HFF-Myc (cell line): ENCODE measurements around the gene BMP8A.
"Not testable (repeated sequence)": the region's sequence is repeated elsewhere in the genome, so short reads cannot be mapped to it uniquely, and the experiment has no call there.

Experiments
- DNase-seq: peaks from one replicate; pipeline ENCODE4 v3.0.0-alpha.2; 2011; ENCODE audit warnings: low read depth; ENCODE audit errors: extremely low read depth
- H3K4me3 ChIP-seq: replicated peaks from 2 replicates; pipeline ENCODE4 v1.5.1; 2011; ENCODE audit warnings: low read depth, mild to moderate bottlenecking, control low read depth, low read length
- TF ChIP-seq, protein P1 (sequence below): IDR thresholded peaks from 2 replicates; pipeline ENCODE4 v1.5.1; 2012; ENCODE audit warnings: mild to moderate bottlenecking, low read depth, low read length, control low read depth; ENCODE audit errors: missing control alignments

Gene BMP8A

DNA sequence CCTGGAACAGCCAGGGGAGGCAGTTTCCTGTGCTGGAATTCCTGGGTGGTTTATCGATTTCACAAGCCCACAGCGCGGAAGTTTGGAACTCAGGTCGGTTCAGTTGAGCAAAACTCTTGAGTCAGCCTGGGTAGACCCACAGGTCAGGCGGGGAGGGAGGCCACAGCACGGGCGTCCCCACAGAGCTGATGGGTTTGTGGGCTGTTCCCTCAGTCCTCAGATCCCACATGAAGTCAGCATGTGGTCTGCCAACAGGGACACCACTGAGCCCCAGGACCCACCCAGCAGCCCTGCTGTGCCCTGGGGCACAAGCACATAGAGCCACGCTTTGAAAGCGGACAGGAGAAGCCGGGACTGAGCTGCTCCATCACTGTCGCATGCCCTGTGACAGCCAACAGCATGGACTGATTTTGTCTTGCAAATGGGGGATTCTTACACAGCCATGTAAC is 17.4 kb downstream of the BMP8A start:
- DNase-seq: no peak
- no peak overlapping the region for H3K4me3 ChIP-seq
- TF ChIP-seq, protein P1, sequence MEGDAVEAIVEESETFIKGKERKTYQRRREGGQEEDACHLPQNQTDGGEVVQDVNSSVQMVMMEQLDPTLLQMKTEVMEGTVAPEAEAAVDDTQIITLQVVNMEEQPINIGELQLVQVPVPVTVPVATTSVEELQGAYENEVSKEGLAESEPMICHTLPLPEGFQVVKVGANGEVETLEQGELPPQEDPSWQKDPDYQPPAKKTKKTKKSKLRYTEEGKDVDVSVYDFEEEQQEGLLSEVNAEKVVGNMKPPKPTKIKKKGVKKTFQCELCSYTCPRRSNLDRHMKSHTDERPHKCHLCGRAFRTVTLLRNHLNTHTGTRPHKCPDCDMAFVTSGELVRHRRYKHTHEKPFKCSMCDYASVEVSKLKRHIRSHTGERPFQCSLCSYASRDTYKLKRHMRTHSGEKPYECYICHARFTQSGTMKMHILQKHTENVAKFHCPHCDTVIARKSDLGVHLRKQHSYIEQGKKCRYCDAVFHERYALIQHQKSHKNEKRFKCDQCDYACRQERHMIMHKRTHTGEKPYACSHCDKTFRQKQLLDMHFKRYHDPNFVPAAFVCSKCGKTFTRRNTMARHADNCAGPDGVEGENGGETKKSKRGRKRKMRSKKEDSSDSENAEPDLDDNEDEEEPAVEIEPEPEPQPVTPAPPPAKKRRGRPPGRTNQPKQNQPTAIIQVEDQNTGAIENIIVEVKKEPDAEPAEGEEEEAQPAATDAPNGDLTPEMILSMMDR: no peak

DNA sequence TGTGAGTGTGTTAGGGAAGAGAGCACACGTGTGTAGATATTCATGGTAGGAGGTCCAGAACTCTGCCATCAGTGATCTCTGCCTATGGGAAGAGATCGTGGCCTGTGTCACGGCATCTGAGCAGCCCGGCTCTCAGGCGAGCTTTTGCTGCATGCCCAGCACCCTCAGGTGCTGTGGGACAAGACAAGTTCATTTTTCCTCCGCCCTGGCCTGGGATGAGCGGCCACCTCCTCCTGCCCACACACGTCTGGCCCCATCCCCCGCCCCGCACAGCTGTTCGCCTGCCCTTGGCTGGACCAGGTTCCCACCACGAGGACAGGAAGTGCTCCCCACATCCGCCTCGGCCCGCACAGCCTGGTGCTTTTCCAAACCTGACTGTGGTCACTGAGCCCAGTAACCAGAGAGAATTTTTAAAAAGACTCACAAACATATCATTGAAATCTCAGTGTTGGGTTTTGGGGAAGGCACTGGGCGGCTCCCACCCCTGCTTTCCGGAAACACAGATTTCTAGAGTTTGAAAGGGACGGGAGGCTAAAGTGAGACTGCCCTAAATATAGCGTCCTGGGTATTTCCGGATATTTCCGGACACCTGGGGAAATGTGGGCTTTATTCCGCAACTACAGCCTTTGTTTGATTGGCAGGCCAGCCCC is 18.0 kb downstream of the BMP8A start:
- no peak overlapping the region for H3K4me3 ChIP-seq
- DNase-seq: no peak
- TF ChIP-seq, protein P1: no peak

DNA sequence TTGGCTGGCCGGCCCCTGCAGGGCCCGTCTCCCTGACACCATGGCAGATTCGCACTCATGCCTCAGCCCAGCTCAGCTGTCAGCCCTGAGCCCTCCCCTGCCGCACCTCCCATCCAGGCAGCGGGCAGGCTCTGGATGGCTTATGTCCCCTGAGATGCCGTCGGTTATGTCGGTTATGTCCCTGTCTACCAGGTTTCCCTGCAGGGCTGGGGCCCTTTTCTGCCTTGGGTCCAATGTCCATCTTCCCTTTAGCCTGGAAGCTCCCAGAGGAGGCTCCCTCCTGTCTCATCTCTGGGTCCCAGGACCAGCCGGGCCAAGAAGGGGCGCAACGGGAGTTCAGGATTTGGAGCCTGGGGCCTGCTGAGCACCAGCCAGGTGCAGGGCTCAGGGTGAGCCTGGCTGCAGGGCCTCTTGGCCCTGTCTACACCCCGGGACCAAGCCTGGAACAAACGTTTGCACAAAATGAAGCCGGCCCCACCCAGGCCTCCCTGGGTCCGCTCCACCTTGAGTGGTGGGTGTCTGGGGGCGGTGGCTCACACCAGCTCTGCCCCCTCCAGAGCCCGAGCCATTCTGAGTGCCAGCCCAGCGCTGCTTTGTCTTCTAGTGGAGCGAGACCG is 19.2 kb downstream of the BMP8A start:
- not testable (repeated sequence) for H3K4me3 ChIP-seq, DNase-seq

DNA sequence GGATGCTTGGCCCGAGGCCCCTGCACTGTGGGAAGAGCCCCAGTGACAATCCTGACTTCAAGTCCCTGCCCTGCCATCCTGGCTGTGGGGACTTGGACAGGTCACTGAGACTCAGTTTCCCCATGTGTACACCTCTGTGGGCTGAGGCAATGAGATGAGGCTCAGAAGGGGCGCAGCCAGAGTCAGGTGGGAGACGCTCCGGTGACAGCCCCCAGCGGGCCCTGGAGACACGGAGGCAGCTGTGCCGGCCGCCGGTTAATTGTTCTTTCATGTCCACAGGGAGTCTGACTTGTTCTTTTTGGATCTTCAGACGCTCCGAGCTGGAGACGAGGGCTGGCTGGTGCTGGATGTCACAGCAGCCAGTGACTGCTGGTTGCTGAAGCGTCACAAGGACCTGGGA is 20.0 kb downstream of the BMP8A start:
- DNase-seq, H3K4me3 ChIP-seq: not testable (repeated sequence)

DNA sequence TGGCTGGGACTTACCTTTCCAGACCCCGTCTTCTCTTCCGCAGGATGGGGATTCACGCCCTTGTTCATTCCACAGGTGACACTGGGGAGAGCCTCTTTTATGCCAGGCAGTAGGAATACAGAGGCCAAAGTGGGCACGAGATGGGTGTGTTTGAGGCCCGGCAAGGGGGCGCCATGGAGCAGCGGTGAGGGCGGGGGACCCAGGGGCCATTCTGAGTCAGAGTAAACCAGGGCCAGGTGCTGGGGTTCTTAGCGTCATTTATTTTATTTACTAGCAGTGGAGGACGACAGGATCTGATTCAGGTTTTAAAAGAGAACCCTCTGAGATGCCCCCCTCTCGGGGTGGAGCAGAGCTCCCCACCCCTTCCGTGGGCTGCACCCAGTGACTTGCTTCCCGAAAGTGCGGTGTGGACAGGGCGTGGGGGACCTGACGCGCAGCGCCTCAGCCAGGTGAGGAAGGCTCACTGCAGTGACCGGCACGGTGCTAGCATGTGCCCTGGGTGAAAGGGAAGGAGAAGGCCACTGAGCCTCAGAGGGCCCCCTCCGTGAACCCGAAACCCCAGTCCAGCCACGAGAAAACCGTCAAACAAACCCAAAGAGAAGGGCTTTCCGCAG is 20.9 kb downstream of the BMP8A start:
- not testable (repeated sequence) for H3K4me3 ChIP-seq, DNase-seq

DNA sequence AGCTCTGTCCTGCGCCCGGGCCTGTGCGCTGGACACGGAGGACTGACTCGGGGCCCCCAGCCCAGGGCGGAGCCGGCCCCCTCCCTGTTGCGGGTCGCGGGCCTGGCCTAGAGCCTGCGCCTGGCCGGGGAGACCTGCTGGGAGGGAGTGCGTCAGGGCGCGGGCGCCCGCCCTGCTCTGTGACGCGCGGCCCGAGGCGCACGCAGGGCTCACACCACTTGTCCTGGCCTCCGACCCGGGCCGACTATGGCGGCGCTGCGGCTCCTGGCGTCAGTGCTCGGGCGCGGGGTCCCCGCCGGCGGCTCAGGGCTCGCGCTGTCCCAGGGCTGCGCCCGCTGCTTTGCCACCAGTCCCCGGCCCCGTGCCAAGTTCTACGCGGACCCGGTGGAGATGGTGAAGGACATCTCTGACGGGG is 23.3 kb downstream of the BMP8A start:
- not testable (repeated sequence) for DNase-seq
- 0 out of 2 replicates have a peak overlapping the region, but pooled peaks have one; percentile 11 for H3K4me3 ChIP-seq

DNA sequence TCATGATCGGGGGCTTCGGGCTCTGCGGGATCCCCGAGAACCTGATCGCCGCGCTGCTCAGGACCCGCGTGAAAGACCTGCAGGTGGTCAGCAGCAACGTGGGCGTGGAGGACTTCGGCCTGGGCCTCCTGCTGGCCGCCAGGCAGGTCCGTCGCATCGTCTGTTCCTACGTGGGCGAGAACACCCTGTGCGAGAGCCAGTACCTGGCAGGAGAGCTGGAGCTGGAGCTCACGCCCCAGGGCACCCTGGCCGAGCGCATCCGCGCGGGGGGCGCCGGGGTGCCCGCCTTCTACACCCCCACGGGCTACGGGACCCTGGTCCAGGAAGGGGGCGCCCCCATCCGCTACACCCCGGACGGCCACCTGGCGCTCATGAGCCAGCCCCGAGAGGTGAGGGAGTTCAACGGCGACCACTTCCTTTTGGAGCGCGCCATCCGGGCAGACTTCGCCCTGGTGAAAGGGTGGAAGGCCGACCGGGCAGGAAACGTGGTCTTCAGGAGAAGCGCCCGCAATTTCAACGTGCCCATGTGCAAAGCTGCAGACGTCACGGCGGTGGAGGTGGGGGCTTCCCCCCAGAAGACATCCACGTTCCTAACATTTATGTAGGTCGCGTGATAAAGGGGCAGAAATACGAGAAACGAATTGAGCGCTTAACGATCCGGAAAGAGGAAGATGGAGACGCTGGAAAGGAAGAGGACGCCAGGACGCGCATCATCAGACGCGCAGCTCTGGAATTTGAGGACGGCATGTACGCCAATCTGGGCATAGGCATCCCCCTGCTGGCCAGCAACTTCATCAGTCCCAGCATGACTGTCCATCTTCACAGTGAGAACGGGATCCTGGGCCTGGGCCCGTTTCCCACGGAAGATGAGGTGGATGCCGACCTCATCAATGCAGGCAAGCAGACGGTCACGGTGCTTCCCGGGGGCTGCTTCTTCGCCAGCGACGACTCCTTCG is 24.0 kb downstream of the BMP8A start:
- H3K4me3 ChIP-seq: peak overlapping the region; percentile 19; the same call in 1 of the 2 replicates
- DNase-seq: not testable (repeated sequence)

DNA sequence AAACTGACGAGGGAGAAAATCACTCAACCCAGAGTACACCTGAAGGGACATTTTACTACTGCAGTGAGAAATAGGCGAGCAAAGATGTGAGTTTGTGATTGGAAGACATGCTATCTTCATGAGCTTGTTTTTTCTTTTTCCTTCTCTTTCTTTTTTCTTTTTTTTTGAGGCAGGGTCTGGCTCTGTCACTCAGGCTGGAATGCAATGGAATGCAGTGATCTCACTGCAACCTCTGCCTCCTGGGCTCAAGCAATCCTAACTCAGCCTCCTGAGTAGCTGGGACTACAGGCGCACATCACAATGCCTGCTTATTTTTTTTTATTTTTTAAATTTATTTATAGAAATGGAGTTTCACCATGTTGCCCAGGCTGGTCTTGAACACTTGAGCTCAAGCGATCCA is 25.4 kb downstream of the BMP8A start:
- DNase-seq, H3K4me3 ChIP-seq: not testable (repeated sequence)

DNA sequence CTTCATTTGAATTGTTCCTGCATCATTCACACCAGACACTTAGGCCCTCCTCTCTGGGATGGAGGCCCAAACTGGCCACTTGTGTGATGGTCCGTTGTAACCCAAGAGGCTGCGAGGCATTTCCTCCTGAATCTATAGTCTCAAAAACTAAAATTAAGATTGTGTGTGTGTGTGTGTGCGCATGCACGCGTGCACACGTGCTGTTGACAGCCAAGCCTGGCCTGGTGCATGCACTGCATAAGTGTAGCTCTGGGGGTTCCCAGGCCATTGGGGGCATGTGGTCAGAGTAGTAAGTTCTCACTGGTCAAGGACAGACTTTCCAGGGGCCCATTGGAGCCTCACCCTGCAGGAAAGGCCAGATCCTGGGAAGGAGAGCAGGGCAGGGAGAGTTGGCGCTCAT is 26.5 kb downstream of the BMP8A start:
- not testable (repeated sequence) for DNase-seq, H3K4me3 ChIP-seq

DNA sequence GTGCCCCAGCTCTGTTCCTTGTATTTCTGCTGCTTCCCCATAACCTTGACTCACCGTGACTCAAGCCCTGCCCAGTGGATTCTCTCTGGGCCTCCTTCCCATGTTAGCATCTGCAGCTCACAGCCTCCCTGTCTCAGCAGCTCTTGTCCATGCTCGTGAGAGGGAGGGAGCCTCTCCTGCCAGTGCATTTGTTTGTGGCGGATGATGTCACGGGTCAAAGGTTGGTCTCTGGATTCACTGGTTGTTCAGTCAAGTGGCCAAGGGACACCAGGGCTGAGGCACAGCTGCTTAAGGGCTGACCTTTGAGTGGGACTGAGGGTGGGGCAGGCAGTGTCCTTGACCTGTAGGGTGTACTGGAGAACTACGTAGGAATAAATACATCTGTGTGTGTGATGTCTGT is 27.9 kb downstream of the BMP8A start:
- not testable (repeated sequence) for H3K4me3 ChIP-seq, DNase-seq

DNA sequence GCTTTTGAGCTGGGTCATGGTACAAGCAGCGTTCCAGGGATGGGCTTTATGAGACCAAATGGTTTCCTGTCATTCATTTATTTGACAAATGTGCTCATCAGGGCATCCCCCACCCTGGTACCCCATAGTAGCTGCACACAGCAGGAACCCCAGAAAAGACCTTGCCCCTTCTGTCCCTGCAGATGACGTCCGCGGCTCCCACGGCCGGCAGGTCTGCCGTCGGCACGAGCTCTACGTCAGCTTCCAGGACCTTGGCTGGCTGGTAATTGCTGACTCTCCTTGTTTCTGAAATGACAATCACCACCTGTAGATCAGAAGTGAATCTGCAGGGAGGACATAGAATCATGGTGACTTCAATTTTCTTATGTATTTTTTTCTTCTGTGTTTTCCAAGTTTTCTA is 30.8 kb downstream of the BMP8A start:
- not testable (repeated sequence) for H3K4me3 ChIP-seq, DNase-seq
